ENCODE results near the gene UBTF.

The UBTF gene

DNA sequence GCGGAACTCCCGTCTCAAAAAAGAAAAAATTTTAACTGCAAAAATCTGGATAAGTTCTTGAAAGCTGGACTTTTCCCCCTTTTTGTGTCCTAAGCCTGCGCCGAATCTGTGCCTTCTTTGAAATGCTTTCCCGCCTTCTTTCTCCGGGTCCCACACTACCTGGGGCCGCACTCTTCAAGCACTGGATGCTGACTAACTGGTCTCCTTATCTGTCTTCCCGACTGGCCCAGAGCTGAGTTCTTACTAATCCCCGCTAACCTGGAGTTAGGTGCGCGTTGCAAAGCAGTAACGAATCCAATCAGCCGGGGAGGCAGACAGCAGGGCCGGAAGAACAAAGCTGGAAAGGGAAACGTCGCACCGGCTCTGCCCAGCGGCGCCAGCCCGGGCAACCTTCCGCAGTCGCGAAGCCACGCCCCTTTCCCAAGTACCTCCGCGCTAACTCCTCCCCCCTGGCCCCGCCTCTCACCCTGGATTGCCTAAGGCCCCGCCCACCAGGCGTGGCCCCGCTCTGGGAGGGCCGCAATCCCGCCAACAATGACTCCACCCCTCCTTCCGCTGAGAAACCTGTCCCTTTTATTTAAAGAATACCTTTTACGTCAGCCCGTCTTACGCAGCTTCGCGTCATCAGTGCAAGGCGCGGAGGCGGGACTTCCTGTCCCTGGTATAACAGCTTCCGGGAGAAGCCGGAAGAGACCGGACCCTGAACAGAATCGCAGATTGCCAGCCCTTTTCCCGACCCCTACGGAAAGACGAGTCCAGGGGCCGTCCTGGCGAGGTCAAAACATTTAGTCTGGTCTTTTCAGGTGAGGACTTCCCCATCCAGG lies 33.0 kb downstream of the UBTF start, which contains the start of gene TMUB2:
TMUB2 (plus strand) TSS at position 666 of the 824 bp plus-strand sequence. CDS start 737 bp downstream, outside the sequence.
- peak within 1 kb of the TSS; percentile 97 for H3K4me3 ChIP-seq (ENCODE audit: low read depth, low read length)
- TF ChIP-seq MYC (IDR thresholded peaks at IDR 0.05; ENCODE audit: low read depth, low read length): peak; percentile 62; the same call in 1 of the 2 replicates
- peak; percentile 92 for TF ChIP-seq POLR2A (IDR thresholded peaks at IDR 0.05; ENCODE audit: extremely low read depth, insufficient read length)
- TF ChIP-seq, protein P1, sequence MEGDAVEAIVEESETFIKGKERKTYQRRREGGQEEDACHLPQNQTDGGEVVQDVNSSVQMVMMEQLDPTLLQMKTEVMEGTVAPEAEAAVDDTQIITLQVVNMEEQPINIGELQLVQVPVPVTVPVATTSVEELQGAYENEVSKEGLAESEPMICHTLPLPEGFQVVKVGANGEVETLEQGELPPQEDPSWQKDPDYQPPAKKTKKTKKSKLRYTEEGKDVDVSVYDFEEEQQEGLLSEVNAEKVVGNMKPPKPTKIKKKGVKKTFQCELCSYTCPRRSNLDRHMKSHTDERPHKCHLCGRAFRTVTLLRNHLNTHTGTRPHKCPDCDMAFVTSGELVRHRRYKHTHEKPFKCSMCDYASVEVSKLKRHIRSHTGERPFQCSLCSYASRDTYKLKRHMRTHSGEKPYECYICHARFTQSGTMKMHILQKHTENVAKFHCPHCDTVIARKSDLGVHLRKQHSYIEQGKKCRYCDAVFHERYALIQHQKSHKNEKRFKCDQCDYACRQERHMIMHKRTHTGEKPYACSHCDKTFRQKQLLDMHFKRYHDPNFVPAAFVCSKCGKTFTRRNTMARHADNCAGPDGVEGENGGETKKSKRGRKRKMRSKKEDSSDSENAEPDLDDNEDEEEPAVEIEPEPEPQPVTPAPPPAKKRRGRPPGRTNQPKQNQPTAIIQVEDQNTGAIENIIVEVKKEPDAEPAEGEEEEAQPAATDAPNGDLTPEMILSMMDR (IDR thresholded peaks at IDR 0.05; ENCODE audit: low read depth, low read length): no peak
- TF ChIP-seq, protein P2, sequence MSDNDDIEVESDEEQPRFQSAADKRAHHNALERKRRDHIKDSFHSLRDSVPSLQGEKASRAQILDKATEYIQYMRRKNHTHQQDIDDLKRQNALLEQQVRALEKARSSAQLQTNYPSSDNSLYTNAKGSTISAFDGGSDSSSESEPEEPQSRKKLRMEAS (IDR thresholded peaks at IDR 0.05; ENCODE audit: low read depth, low read length): peak; percentile 62
- peak; percentile 98 for DNase-seq (ENCODE audit: low read depth)

DNA sequence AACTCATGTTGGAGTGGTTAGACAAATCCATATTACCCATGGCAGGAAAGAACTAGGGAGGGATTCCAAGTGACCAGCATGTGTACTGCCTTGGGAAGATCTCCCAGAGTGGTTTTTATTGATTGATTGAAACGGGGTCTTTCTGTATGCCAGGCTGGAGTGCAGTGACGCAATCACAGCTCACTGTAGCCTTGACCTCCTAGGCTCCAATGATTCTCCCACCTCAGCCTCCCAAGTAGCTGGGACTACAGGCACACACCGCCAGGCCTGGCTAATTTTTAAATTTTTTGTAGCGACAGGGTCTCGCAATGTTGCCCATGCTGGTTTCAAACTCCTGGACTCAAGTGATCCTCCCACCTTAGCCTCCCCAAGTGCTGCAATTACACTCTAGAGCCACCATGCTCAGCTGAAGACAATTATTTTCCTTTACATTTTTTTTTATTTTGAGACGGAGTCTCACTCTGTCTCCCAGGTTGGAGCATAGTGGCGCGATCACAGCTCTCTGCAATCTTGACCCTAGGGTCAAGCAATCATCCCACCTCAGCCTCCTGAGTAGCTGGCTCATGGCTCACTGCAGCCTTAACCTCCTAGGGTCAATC lies 35.2 kb downstream of the UBTF start:
- TF ChIP-seq, protein P2 (IDR thresholded peaks at IDR 0.05; ENCODE audit: low read depth, low read length): no peak
- TF ChIP-seq, protein P1 (IDR thresholded peaks at IDR 0.05; ENCODE audit: low read depth, low read length): no peak
- TF ChIP-seq MYC (IDR thresholded peaks at IDR 0.05; ENCODE audit: low read depth, low read length): no peak
- no peak for TF ChIP-seq POLR2A (IDR thresholded peaks at IDR 0.05; ENCODE audit: extremely low read depth, insufficient read length)
- no peak for DNase-seq (ENCODE audit: low read depth)
- H3K4me3 ChIP-seq (ENCODE audit: low read depth, low read length): no peak overlapping the region

DNA sequence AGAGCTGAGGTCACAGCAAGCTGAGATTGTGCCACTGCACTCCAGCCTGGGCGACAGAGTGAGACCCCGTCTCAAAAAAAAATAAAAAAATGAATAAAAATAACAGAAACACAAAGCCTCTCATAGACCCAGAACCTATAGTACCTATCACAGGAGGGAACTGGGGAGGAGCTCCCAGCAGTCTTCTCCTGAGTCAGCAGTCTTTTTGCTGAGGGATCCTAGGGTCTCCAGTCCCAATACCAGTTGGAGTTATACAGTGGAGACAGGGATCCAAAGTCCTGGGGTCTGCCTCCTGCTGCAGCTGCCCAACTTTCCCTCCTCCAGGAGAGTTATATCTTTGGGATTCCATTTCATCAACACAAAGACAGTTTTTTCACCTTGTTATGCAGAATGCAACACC lies 36.5 kb downstream of the UBTF start:
- no peak for DNase-seq (ENCODE audit: low read depth)
- no peak overlapping the region for H3K4me3 ChIP-seq (ENCODE audit: low read depth, low read length)
- TF ChIP-seq MYC (IDR thresholded peaks at IDR 0.05; ENCODE audit: low read depth, low read length) (no peak), POLR2A (IDR thresholded peaks at IDR 0.05; ENCODE audit: extremely low read depth, insufficient read length) (no peak)
- TF ChIP-seq, protein P2 (IDR thresholded peaks at IDR 0.05; ENCODE audit: low read depth, low read length): no peak
- TF ChIP-seq, protein P1 (IDR thresholded peaks at IDR 0.05; ENCODE audit: low read depth, low read length): no peak

DNA sequence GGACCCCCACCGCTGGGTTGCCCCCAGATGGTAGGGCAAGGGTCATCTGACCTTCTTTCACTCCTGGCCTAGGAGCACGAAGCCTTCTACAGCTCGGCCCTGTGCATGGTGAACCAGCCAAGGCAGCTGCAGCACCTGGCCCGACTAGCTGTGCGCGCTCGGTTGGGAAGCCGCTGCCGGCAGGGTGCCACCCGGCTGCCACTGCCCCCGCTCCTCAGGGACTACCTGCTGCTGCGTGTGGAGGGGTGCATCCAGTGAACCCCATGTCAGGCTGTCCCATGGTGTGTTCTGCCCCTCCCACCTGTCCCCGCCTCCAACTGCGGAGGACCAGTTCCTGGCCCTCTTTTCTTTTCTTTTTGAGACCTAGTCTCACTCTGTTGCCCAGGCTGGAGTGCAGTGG lies 41.3 kb downstream of the UBTF start:
- TF ChIP-seq, protein P2 (IDR thresholded peaks at IDR 0.05; ENCODE audit: low read depth, low read length): no peak
- TF ChIP-seq, protein P1 (IDR thresholded peaks at IDR 0.05; ENCODE audit: low read depth, low read length): no peak
- TF ChIP-seq POLR2A (IDR thresholded peaks at IDR 0.05; ENCODE audit: extremely low read depth, insufficient read length) (no peak), MYC (IDR thresholded peaks at IDR 0.05; ENCODE audit: low read depth, low read length) (no peak)
- no peak overlapping the region for H3K4me3 ChIP-seq (ENCODE audit: low read depth, low read length)
- no peak for DNase-seq (ENCODE audit: low read depth)

DNA sequence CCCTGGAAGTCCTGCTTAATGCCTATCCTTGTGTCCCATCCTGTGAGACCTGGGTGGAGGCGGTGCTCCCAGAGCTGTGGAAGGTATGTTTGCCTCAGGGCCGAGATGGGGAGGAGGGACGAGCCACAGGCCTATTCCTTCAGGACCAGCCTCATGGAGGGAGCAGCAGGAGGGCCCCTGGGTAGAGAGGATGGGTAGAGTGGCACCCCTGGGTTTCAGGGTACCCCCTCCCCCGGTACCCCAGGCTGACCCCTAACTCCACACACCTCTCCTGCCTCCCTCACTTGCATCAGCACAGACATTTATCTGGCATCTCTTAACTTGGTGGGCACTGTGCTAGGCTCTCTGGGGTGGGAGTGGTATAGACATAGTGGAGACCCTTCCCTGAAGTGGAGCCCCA lies 41.8 kb downstream of the UBTF start:
- DNase-seq (ENCODE audit: low read depth): no peak
- TF ChIP-seq, protein P2 (IDR thresholded peaks at IDR 0.05; ENCODE audit: low read depth, low read length): no peak
- TF ChIP-seq POLR2A (IDR thresholded peaks at IDR 0.05; ENCODE audit: extremely low read depth, insufficient read length): no peak
- no peak for TF ChIP-seq MYC (IDR thresholded peaks at IDR 0.05; ENCODE audit: low read depth, low read length)
- TF ChIP-seq, protein P1 (IDR thresholded peaks at IDR 0.05; ENCODE audit: low read depth, low read length): no peak
- H3K4me3 ChIP-seq (ENCODE audit: low read depth, low read length): no peak overlapping the region

All from NB4 (cell line).